Myocyte (in vitro differentiated cells): Measurements from ENCODE around the gene PSMD2. TPM values are rescaled to one million over a fixed set of nuclear protein-coding genes. Genes with fewer than 3 reads are reported as not detected.

ENCODE experiments used
- DNase-seq: peaks from one replicate; pipeline ENCODE4 v3.0.0-alpha.2; 2012; ENCODE audit warnings: low read depth
- total RNA-seq: library from RNA; depleted of rRNA; stranded (reverse); fragments of >200 nt; gene quantifications from 2 replicates; pipeline ENCODE4 v1.2.3, GENCODE V29; 2014

Gene PSMD2
- total RNA-seq, 1 donor from 2014 or later: 540 TPM

DNA sequence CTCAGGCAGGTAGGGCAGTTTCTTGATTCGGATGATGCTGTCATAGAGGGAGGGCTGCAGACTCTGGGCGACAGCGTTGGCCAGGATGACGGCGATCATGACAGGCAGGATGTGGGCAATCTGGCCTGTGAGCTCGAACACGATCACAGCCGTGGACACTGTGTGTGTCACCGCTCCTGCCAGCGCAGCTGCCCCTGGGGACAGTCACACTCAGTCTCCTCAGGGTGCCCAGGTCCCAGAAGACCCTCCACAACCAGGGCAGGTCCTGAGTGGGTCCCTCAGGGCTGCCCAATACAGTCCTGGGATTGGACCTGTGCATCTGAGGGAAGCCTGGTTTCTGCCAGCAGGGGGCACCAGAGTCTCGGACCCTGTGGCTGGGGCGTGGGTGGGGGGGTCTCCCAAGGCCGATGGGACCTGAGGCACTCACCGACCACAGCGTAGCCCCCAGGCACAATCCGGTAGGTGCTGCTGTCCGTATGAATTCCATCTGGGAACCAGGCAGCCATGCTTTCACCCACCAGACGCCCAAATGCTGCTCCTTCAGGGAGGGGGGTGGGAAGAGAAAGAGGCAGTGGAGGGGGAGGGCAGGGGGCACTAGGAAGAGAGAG is 55.2 kb downstream of the PSMD2 start:
- peak; percentile 37 for DNase-seq

DNA sequence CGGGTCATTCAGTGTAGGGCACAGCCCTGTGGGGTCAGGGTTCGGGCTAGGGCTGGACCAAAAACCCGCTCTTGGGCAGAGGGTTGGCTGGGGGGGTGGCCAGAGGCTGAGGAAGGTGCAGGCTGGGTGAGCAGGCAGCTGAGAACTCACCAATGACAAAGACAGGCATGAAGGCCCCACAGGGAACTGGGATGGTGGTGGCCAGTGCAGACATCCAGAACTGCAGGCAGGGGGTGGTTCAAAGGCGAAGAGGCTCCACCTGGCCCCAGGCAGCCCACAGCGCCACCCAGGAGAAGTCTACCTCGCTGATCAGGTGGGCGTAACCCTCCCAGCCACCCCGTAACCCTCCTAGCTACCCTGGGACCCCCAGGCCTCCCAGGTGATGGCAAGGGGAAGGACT is 55.7 kb downstream of the PSMD2 start:
- DNase-seq: no peak

DNA sequence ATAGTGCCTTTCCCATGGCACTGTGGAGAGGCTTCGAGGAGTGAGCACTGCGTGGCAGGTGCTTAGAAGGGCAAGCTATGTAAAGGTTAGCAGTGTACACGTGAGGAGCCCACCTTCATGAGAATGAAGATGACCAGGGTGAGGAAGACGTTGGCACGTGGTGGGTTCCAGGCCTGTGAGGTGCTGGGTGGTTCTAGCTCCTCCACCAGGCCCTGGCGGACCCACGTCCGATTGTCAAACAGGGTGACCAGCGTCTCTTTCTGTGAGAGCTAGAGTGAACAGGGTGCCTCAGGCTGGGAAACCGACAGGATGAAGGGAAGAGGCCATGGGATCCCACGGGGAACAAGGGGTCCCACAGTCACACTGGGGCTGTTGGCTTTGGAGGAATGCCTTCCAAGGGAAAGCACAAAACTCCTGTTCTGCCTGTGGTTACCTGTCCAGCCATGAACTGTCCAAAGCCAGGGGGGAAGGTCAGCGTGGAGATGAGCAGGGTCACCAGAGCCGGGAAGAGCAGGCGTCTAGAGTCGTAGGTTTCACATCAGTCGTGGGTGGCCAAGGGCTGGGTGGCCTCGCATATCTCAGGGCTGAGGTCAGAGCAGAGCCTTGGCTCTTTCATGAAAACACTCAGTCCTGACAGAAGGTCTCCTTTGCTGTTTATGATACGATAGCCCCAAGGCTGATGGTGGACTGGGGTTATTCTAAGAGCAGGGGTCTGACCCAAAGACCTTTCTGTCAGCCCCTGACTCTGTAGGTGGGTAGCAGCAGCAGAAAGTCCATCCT is 56.4 kb downstream of the PSMD2 start:
- no peak for DNase-seq

DNA sequence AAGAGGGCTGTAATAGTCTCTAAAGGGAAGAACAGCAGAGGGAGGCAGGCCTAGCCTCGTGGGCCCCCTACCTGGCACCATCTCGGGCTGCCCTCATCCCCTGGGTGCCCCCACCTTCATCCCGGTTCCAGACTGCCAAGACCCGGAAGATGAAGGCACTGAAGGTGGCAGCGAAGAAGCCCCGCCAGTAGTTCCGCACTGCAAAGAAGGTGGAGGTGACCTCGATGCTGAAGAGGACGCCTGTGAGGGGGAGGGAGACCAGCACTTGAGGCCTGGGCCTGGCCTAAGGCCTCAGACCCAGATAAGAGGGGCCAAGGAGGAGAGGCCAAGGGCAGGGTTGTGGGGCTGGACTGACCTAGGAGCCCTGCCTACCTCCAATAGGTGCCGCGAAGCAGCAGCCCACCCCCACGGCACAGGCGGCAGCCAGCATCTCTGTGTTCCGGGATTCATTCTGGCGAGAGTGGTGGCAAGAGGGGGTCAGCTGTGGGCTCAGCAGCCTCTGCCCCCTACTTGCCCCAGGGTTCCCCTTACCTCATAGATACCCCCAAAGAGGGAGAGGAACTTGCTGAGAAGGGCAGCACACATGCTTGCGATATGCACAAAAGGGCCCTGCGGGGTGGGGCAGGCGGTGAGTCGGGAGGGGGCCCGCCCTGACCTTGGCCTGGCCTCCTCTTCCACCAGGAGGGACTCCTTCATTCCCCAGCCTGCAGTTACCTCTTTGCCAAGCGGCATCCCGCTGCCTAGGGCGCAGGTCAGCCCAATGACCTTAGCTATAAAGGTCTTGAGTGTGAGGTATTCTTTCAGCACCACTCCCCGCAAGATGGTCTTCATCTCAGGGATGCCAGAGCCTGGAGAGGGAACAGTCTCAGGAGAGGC is 58.4 kb downstream of the PSMD2 start:
- DNase-seq: no peak

DNA sequence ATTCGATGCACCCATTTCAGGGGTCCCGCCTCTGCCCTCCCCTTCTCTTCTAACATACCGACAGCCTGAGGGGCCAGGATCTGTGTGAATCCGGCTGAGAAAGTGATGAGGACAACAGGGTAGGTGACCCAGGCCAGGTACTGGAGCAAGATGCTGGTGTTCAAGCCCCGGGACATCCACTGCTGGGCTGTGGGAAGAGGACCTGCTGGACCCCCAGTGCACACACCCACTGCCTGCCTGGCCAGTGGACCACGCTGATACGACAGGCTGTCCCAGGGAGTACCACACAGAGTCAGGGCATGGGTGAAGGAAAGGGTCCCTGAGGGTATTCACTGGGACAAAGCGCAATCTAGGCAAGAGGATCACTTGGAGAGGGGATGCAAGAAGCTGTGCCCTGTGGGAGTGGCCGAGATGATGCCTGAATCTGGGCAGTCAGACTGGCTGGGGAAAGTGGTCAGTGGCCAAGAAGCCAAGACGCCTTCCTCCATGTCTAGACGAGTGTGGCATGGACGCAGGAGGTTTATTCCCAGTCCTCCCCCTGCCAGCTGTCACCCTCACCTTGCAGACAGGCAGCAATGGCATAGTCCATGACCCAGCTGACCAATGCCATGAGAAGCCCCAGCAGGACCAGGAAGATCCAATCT is 59.2 kb downstream of the PSMD2 start:
- no peak for DNase-seq

Other genes with a start within 250 kb of the PSMD2 start
- not detected in 2 replicates for gene HTR3C, start 246.2 kb upstream of the PSMD2 start, total RNA-seq
- gene HTR3E, start 202.2 kb upstream of the PSMD2 start, total RNA-seq: 3.1 and 7.1 TPM in 2 replicates
- gene EIF2B5, start 163.9 kb upstream of the PSMD2 start, total RNA-seq: 53.7 and 54.3 TPM in 2 replicates
- gene DVL3, start 143.9 kb upstream of the PSMD2 start, total RNA-seq: 119 and 139 TPM in 2 replicates
- gene AP2M1, start 124.4 kb upstream of the PSMD2 start, total RNA-seq: 329 and 375 TPM in 2 replicates
- gene ABCF3, start 113.0 kb upstream of the PSMD2 start, total RNA-seq: 50.1 and 52.8 TPM in 2 replicates
- gene VWA5B2, start 69.7 kb upstream of the PSMD2 start, total RNA-seq: not detected in 2 replicates
- gene ALG3, start 50.3 kb upstream of the PSMD2 start, total RNA-seq: 55.0 and 77.6 TPM in 2 replicates
- 2.8 and 3.6 TPM in 2 replicates for gene EEF1AKMT4, start 49.6 kb upstream of the PSMD2 start, total RNA-seq
- not detected in 2 replicates for gene CAMK2N2, start 37.7 kb upstream of the PSMD2 start, total RNA-seq
- gene ECE2, start 23.2 kb upstream of the PSMD2 start, total RNA-seq: not detected in 2 replicates
- 358 and 371 TPM in 2 replicates for gene EIF4G1, start 15.4 kb downstream of the PSMD2 start, total RNA-seq
- 14.2 and 15.5 TPM in 2 replicates for gene FAM131A, start 38.4 kb downstream of the PSMD2 start, total RNA-seq
- 1.8 and 3.4 TPM in 2 replicates for gene CLCN2, start 62.4 kb downstream of the PSMD2 start, total RNA-seq
- 77.1 and 87.4 TPM in 2 replicates for gene POLR2H, start 62.5 kb downstream of the PSMD2 start, total RNA-seq
- 0.16 TPM in 1 of 2 replicates, not detected in the other for gene THPO, start 79.0 kb downstream of the PSMD2 start, total RNA-seq
- 8.4 and 18.8 TPM in 2 replicates for gene CHRD, start 80.8 kb downstream of the PSMD2 start, total RNA-seq